Small intestine (tissue), 7 donors: ENCODE results near the gene CD300C. TPM values are rescaled to one million over a fixed set of nuclear protein-coding genes. Genes with fewer than 3 reads are reported as not detected.

Source experiments
- DNase-seq, 2 donors: peaks; one replicate each; pipeline versions ENCODE4 v3.0.0 to v3.0.0-alpha.2; 2013
- FAIRE-seq: peaks from 2 replicates; lab custom pipeline; 2012; peaks lifted over from hg19 to GRCh38; lab: Jason Lieb, UNC
- H3K27ac ChIP-seq, 3 donors: one replicate each; pipeline ENCODE4 v1.5.1; 2013; ENCODE audit warnings: low read length in 2 of 3, mild to moderate bottlenecking in 2 of 3, control low read depth in 1 of 3, inconsistent platforms in 1 of 3, low read depth in 1 of 3, moderate library complexity in 1 of 3
- H3K27me3 ChIP-seq, 3 donors: one replicate each; pipeline ENCODE4 v1.6.1; 2013; ENCODE audit warnings: low read length in 3 of 3, inconsistent platforms in 1 of 3; ENCODE audit not compliant: control insufficient read depth in 3 of 3, insufficient read depth in 3 of 3
- H3K36me3 ChIP-seq, 3 donors: one replicate each; pipeline ENCODE4 v1.6.1; 2013; ENCODE audit warnings: low read length in 3 of 3, inconsistent platforms in 1 of 3, low read depth in 1 of 3, mild to moderate bottlenecking in 1 of 3, moderate library complexity in 1 of 3; ENCODE audit not compliant: control insufficient read depth in 3 of 3, insufficient read depth in 2 of 3
- H3K4me1 ChIP-seq, 3 donors: one replicate each; pipeline ENCODE4 v1.6.1; 2013; ENCODE audit warnings: low read length in 2 of 3, inconsistent platforms in 1 of 3, low read depth in 1 of 3, mild to moderate bottlenecking in 1 of 3, moderate library complexity in 1 of 3; ENCODE audit not compliant: control insufficient read depth in 3 of 3, insufficient read depth in 2 of 3
- H3K4me3 ChIP-seq, 3 donors: one replicate each; pipeline ENCODE4 v1.5.1; 2013; ENCODE audit warnings: low read length in 3 of 3, control low read depth in 1 of 3, inconsistent platforms in 1 of 3, low read depth in 1 of 3, mild to moderate bottlenecking in 1 of 3, moderate library complexity in 1 of 3
- H3K9me3 ChIP-seq, 2 donors: one replicate each; pipeline ENCODE4 v1.6.1; 2013; ENCODE audit warnings: low read depth in 1 of 2, low read length in 1 of 2; ENCODE audit not compliant: control insufficient read depth in 2 of 2, insufficient read depth in 1 of 2
- WGBS, 3 donors: extraction: QIAGEN DNeasy Blood & Tissue Kit; methylation state at CpG; one replicate each; pipeline ENCODE4 v1.1.7; 2013; 5-methylcytosine and 5-hydroxymethylcytosine counted together
- polyA plus RNA-seq, 4 donors: library from polyadenylated mRNA; stranded (reverse) in 3 of 4; unstranded in 1 of 4; fragments of 200-250 nt in 3 of 4; fragments of 120-200 nt in 1 of 4; gene quantifications; one replicate each; pipeline versions ENCODE4 v1.2.1 to v1.2.3, GENCODE V29; 2013
- donor health status: healthy with polysubstance abuse.
- donor health status: control.
- donor health status: control.
- donor health status: Bipolar disorder and iron deficiency.
- donor health status: healthy.

The CD300C gene
- polyA plus RNA-seq, 4 donors, result 0.81 to 1.1 (median 1.1) TPM; not detected in 1

GRCh38 chr17:74526681-74527080 lies 19.2 kb downstream of the CD300C start:
- FAIRE-seq, result no peak
- H3K27me3 ChIP-seq, result no peaks in the 10 kb centered on the region

DNA sequence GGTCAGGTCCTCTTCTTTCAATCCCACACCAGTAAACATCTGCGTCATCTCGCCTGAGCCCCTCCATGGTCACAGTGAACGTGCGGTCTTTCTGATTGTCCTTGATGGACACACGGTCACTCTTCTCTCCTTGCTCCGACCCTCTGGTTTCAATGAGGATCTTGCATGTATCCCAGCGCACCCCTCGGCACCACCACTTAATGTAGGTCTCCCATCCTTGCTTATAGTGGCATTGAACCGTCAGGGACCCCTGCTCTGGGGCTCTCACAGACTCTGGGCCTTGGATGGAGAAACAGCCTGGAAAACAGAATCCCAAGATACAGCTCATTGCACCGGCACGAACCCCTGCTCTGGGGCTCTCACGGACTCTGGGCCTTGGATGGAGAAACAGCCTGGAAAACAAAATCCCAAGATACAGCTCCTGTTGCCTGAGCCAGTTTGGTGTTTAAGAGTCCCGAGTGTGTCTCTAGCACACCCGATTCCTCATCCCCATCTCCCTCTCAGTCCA lies 20.1 kb downstream of the CD300C start:
- H3K4me1 ChIP-seq, result no peaks in the 10 kb centered on the region
- H3K36me3 ChIP-seq, result no peaks in the 10 kb centered on the region
- H3K9me3 ChIP-seq, result peaks cover 0 to 6% of the 10 kb centered on the region in 2 donors
- no peak overlapping the region for H3K4me3 ChIP-seq
- FAIRE-seq (no peak), DNase-seq (no peak)
- H3K27me3 ChIP-seq, result no peaks in the 10 kb centered on the region
- WGBS, 3 donors, result 81 to 89% (median 85%) methylated on average over 14 of the region's 14 CpGs
- no peak overlapping the region for H3K27ac ChIP-seq

More at GRCh38 chr17:74526681-74527080, 19.2 kb downstream of the CD300C start:
- DNase-seq, result no peak
- H3K27ac ChIP-seq, result no peak overlapping the region
- no peaks in the 10 kb centered on the region for H3K4me1 ChIP-seq
- H3K36me3 ChIP-seq, result no peaks in the 10 kb centered on the region
- peaks cover 0 to 6% of the 10 kb centered on the region in 2 donors for H3K9me3 ChIP-seq
- no peak overlapping the region for H3K4me3 ChIP-seq
- WGBS, 3 donors, result 59 to 66% (median 62%) methylated on average over 3 of the region's 3 CpGs

GRCh38 chr17:74525465-74525725 lies 20.5 kb downstream of the CD300C start:
- WGBS, 3 donors, result 82 to 100% (median 100%) methylated on average over 1 of the region's 1 CpG
- no peak overlapping the region for H3K4me3 ChIP-seq

DNA sequence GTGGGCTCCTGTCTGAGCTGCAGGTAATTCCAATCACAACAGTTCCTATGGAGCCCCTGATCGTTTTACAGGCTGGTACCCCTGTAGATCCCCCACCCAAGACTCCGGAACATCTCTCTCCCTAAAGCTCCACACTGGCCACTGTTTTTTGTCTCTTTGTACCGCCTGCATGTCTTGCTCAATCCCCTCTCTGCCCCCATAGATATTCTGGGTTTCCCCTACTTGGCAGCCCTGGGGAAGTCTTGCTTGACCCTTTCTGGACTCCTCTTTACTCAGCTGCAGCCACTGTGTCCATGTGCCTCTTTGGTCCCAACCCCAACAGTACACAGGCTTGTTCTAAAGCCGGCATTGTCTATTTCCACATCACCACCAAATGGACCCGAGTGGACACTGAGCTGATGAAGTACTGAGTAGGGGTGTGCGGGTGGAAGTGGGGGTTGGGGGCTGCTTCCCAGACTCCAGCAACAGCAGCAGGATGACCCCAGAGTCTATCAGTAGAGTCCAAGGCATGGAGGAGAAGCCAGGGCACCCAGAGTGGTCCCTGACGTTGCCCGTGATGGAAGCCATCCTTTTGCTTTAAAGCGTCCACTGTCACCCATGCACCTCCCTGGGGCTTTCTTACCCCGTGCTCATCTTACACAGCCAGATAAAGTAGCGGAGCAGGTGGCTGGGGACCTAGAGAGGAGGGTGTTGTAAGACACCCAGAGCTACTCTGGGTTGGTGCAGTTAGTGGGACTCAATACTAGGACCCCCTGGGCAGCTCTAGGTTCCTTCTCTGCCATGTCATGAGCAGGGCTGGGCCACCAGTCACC lies 21.1 kb downstream of the CD300C start:
- Histone ChIP-seq H3K4me3 (no peak overlapping the region), H3K36me3 (no peaks in the 10 kb centered on the region), H3K9me3 (peaks cover 0 to 6% of the 10 kb centered on the region in 2 donors), H3K4me1 (no peaks in the 10 kb centered on the region), H3K27ac (no peak overlapping the region), H3K27me3 (no peaks in the 10 kb centered on the region)
- DNase-seq (no peak), FAIRE-seq (no peak)
- 76 to 78% (median 78%) methylated on average over 11 of the region's 11 CpGs for WGBS, 3 donors

More at GRCh38 chr17:74525465-74525725, 20.5 kb downstream of the CD300C start:
- Histone ChIP-seq H3K4me1 (no peaks in the 10 kb centered on the region), H3K27ac (no peak overlapping the region), H3K36me3 (no peaks in the 10 kb centered on the region), H3K9me3 (peaks cover 0 to 6% of the 10 kb centered on the region in 2 donors), H3K27me3 (no peaks in the 10 kb centered on the region)
- no peak for DNase-seq
- no peak for FAIRE-seq

- Histone ChIP-seq H3K9me3 (peaks cover 0 to 6% of the 10 kb centered on the region in 2 donors), H3K4me1 (no peaks in the 10 kb centered on the region), H3K4me3 (no peak overlapping the region), H3K36me3 (no peaks in the 10 kb centered on the region), H3K27ac (no peak overlapping the region), H3K27me3 (no peaks in the 10 kb centered on the region)
- DNase-seq, result no peak
- FAIRE-seq, result no peak
- 72 to 88% (median 80%) methylated on average over 3 of the region's 3 CpGs for WGBS, 3 donors
Observed at GRCh38 chr17:74523308-74523707, 22.6 kb downstream of the CD300C start.

DNA sequence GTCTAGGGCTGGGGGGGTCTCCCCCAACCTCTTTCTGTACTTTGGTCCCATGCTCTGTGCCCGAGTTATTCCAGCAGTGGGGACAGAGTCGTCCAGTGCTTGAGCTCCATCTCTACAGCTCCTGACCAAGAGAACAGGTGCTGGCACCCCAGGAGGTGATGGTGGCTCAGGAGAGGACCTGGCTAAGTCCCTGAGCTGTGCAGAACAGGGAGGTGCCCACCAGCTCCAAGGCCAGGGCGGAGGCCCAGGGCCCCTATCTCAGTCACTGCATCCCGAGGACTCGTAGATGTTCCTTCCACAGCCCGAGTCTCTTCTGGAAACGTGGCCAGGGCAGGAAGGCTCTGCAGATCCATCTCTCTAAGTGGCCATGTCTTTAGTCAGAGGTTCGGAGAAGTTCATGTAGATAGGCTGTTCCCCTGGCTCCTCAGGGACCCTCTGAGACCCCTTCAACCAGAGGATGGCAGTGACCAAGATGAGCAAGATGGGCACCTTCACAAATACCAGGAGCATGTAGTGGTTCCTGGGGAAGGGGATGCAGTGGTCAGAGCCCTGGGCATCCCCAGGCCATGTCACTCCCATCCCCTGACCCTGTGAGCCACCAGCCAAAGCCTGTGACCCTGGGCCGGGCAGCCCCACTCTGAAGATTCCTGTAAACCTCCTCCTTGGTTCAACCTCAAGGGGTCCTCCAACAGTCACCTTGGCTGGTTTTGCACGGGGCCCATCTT lies 23.4 kb downstream of the CD300C start:
- no peak for FAIRE-seq
- H3K27me3 ChIP-seq, result no peaks in the 10 kb centered on the region
- H3K4me1 ChIP-seq, result no peaks in the 10 kb centered on the region
- H3K4me3 ChIP-seq, result no peak overlapping the region
- DNase-seq, result no peak
- 75 to 80% (median 76%) methylated on average over 10 of the region's 10 CpGs for WGBS, 3 donors
- peaks cover 0 to 6% of the 10 kb centered on the region in 2 donors for H3K9me3 ChIP-seq
- no peaks in the 10 kb centered on the region for H3K36me3 ChIP-seq
- H3K27ac ChIP-seq, result no peak overlapping the region

DNA sequence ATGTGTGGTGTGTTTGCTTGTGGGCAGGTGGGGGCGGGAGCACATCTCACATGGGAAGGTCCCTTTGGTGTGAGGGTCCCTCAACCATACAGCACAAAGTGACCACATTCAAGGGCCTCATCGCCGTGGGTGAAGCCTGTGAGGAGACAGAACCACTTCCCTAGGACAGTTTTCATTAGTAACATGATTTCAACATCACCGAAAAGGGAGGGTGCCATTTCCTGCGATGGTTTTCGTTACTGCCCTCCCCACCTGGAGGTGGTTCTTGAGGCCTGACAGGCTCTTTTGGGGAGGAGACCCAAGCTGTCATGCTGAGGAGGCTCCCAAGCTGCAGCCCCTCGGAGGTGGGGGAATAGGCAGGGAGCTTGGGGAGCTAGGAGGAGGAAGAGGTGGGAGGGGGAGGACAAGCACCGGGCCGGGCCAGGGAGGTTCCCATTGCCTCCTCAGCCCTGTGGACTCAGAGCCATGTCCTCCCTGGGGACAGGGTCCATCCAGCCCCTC lies 24.2 kb downstream of the CD300C start:
- Histone ChIP-seq H3K4me3 (no peak overlapping the region), H3K27ac (peak overlapping the region in 2 of 3 donors; percentile 11 to 55), H3K36me3 (no peaks in the 10 kb centered on the region), H3K4me1 (no peaks in the 10 kb centered on the region), H3K9me3 (peaks cover 0 to 6% of the 10 kb centered on the region in 2 donors), H3K27me3 (no peaks in the 10 kb centered on the region)
- FAIRE-seq, result no peak
- DNase-seq, result no peak
- 64 to 75% (median 65%) methylated on average over 9 of the region's 9 CpGs for WGBS, 3 donors

- FAIRE-seq, result no peak
- DNase-seq, result no peak
- WGBS, 3 donors, result 84 to 88% (median 85%) methylated on average over 21 of the region's 21 CpGs
Observed at GRCh38 chr17:74520790-74521480, 25.0 kb downstream of the CD300C start.

More at GRCh38 chr17:74520790-74521480, 25.0 kb downstream of the CD300C start:
- Histone ChIP-seq H3K4me1 (no peaks in the 10 kb centered on the region), H3K4me3 (no peak overlapping the region), H3K36me3 (no peaks in the 10 kb centered on the region), H3K9me3 (peaks cover 0 to 6% of the 10 kb centered on the region in 2 donors), H3K27ac (peak overlapping the region in 2 of 3 donors; percentile 11 to 34), H3K27me3 (no peaks in the 10 kb centered on the region)
